Measurements from ENCODE around the gene ALK.

Gene ALK

DNA sequence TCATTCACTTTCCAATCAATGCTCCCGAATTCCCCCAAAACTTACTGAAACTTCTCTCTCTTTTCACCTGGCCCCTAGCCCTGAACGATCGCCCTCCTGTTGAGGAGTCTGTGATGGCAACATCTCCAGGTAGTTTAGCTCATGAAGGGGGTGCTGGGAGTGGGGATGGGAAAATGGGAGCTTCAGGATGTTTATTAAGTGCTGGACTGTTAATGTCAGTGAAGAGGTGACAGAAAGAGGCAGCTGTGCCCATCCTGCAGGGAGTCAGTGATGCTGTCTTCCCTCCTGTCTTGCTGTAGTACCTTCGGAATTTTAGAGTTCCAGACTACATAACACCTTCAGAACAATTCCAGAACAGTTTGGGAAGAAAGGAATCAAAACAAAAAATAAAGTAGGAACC, 308.8 kb downstream of the ALK start:
- Histone ChIP-seq H2BK12ac (ENCODE audit: low read length) (no peak overlapping the region), H3K27me3 (ENCODE audit: control insufficient read depth in 3 of 3, insufficient read depth in 3 of 3, low read depth in 1 of 3, low read length in 3 of 3) (no peaks in the 10 kb centered on the region), H2AK5ac (ENCODE audit: low read depth, low read length) (no peak overlapping the region), H3K36me3 (replicated peaks in 1 of 2; ENCODE audit: control insufficient read depth in 2 of 2, insufficient read depth in 2 of 2, low read length in 2 of 2) (no peaks in the 10 kb centered on the region), H3K9me3 (replicated peaks in 1 of 2; ENCODE audit: control insufficient read depth in 2 of 2, insufficient read depth in 1 of 2, low read depth in 1 of 2, low read length in 2 of 2) (no peaks in the 10 kb centered on the region), H2BK5ac (ENCODE audit: low read length) (no peak overlapping the region), H3K14ac (ENCODE audit: low read length) (no peak overlapping the region), H3K4ac (ENCODE audit: low read length) (no peak overlapping the region), H4K91ac (ENCODE audit: low read depth, low read length, poor library complexity) (no peak overlapping the region), H3K79me1 (ENCODE audit: low read depth, low read length) (no peaks in the 10 kb centered on the region), H3K23ac (ENCODE audit: low read depth, low read length, poor library complexity) (no peak overlapping the region), H2BK120ac (ENCODE audit: low read depth, low read length) (no peak overlapping the region), H3K9ac (ENCODE audit: low read depth, low read length, poor library complexity) (no peak overlapping the region), H2BK15ac (ENCODE audit: low read length) (no peak overlapping the region), H3K4me3 (ENCODE audit: low read length in 2 of 2) (no peak overlapping the region), H4K8ac (ENCODE audit: low read depth, low read length) (no peak overlapping the region), H3K27ac (replicated peaks; ENCODE audit: low read length) (no peak overlapping the region), H3K4me1 (ENCODE audit: control insufficient read depth in 2 of 2, insufficient read depth in 1 of 2, low read depth in 1 of 2, low read length in 2 of 2) (no peaks in the 10 kb centered on the region), H3K18ac (ENCODE audit: low read length) (no peak overlapping the region), H2AFZ (ENCODE audit: low read length) (no peak overlapping the region), H3K4me2 (ENCODE audit: insufficient read depth, low read length, poor library complexity, severe bottlenecking) (no peak overlapping the region)
- no peak for DNase-seq (ENCODE audit: low spot score)
- WGBS, 2 donors (ENCODE audit: extremely low coverage in 2 of 2, insufficient read length in 2 of 2, insufficient replicate concordance in 1 of 2) = no CpG with 5 or more reads among the region's 4 CpGs

DNA sequence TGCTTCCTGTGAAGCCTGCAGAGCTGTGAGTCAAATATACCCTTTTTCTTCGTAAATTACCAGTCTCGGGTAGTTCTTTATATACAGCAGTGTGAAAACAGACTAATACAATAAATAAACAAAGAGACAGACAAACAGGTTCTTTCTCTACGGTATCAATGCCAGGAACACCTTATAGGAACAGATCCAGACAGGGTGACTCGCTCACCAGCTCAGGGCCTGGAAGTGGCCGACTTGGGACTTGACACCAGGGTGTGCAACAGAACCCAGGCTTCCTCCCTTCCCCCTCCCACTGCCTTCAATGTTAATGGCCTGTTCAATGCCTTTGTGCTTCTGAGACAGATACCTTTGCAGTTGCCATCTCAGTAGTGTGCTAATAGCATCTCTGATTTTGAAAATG, 309.5 kb downstream of the ALK start:
- H3K27ac ChIP-seq (replicated peaks; ENCODE audit: low read length) = no peak overlapping the region
- no peak overlapping the region for H2BK5ac ChIP-seq (ENCODE audit: low read length)
- no peak overlapping the region for H3K4ac ChIP-seq (ENCODE audit: low read length)
- no peak overlapping the region for H4K91ac ChIP-seq (ENCODE audit: low read depth, low read length, poor library complexity)
- H2BK120ac ChIP-seq (ENCODE audit: low read depth, low read length) = no peak overlapping the region
- no peak for DNase-seq (ENCODE audit: low spot score)
- no peak overlapping the region for H3K9ac ChIP-seq (ENCODE audit: low read depth, low read length, poor library complexity)
- H3K79me1 ChIP-seq (ENCODE audit: low read depth, low read length) = no peaks in the 10 kb centered on the region
- H3K23ac ChIP-seq (ENCODE audit: low read depth, low read length, poor library complexity) = no peak overlapping the region
- H3K27me3 ChIP-seq (ENCODE audit: control insufficient read depth in 3 of 3, insufficient read depth in 3 of 3, low read depth in 1 of 3, low read length in 3 of 3) = no peaks in the 10 kb centered on the region
- H3K4me2 ChIP-seq (ENCODE audit: insufficient read depth, low read length, poor library complexity, severe bottlenecking) = no peak overlapping the region
- H2AK5ac ChIP-seq (ENCODE audit: low read depth, low read length) = no peak overlapping the region
- no peak overlapping the region for H4K8ac ChIP-seq (ENCODE audit: low read depth, low read length)
- no peak overlapping the region for H3K4me3 ChIP-seq (ENCODE audit: low read length in 2 of 2)
- H2BK12ac ChIP-seq (ENCODE audit: low read length) = no peak overlapping the region
- H3K18ac ChIP-seq (ENCODE audit: low read length) = no peak overlapping the region
- no peak overlapping the region for H2AFZ ChIP-seq (ENCODE audit: low read length)
- no CpG with 5 or more reads among the region's 5 CpGs for WGBS, 2 donors (ENCODE audit: extremely low coverage in 2 of 2, insufficient read length in 2 of 2, insufficient replicate concordance in 1 of 2)
- no peak overlapping the region for H2BK15ac ChIP-seq (ENCODE audit: low read length)
- H3K4me1 ChIP-seq (ENCODE audit: control insufficient read depth in 2 of 2, insufficient read depth in 1 of 2, low read depth in 1 of 2, low read length in 2 of 2) = no peaks in the 10 kb centered on the region
- H3K14ac ChIP-seq (ENCODE audit: low read length) = no peak overlapping the region
- H3K9me3 ChIP-seq (replicated peaks in 1 of 2; ENCODE audit: control insufficient read depth in 2 of 2, insufficient read depth in 1 of 2, low read depth in 1 of 2, low read length in 2 of 2) = no peaks in the 10 kb centered on the region
- H3K36me3 ChIP-seq (replicated peaks in 1 of 2; ENCODE audit: control insufficient read depth in 2 of 2, insufficient read depth in 2 of 2, low read length in 2 of 2) = no peaks in the 10 kb centered on the region

- H3K4me3 ChIP-seq (ENCODE audit: low read length in 2 of 2) = no peak overlapping the region
- H2AFZ ChIP-seq (ENCODE audit: low read length) = no peak overlapping the region
- no peak overlapping the region for H2AK5ac ChIP-seq (ENCODE audit: low read depth, low read length)
- H3K27me3 ChIP-seq (ENCODE audit: control insufficient read depth in 3 of 3, insufficient read depth in 3 of 3, low read depth in 1 of 3, low read length in 3 of 3) = no peaks in the 10 kb centered on the region
- H2BK15ac ChIP-seq (ENCODE audit: low read length) = no peak overlapping the region
- no peaks in the 10 kb centered on the region for H3K9me3 ChIP-seq (replicated peaks in 1 of 2; ENCODE audit: control insufficient read depth in 2 of 2, insufficient read depth in 1 of 2, low read depth in 1 of 2, low read length in 2 of 2)
- H3K14ac ChIP-seq (ENCODE audit: low read length) = no peak overlapping the region
- H4K8ac ChIP-seq (ENCODE audit: low read depth, low read length) = no peak overlapping the region
- DNase-seq (ENCODE audit: low spot score) = no peak
- no peak overlapping the region for H3K18ac ChIP-seq (ENCODE audit: low read length)
- no peak overlapping the region for H2BK120ac ChIP-seq (ENCODE audit: low read depth, low read length)
- no peaks in the 10 kb centered on the region for H3K79me1 ChIP-seq (ENCODE audit: low read depth, low read length)
- no peak overlapping the region for H3K4me2 ChIP-seq (ENCODE audit: insufficient read depth, low read length, poor library complexity, severe bottlenecking)
- no peak overlapping the region for H2BK12ac ChIP-seq (ENCODE audit: low read length)
- H3K9ac ChIP-seq (ENCODE audit: low read depth, low read length, poor library complexity) = no peak overlapping the region
- WGBS, 2 donors (ENCODE audit: extremely low coverage in 2 of 2, insufficient read length in 2 of 2, insufficient replicate concordance in 1 of 2) = no CpG with 5 or more reads among the region's 2 CpGs
- H3K4me1 ChIP-seq (ENCODE audit: control insufficient read depth in 2 of 2, insufficient read depth in 1 of 2, low read depth in 1 of 2, low read length in 2 of 2) = no peaks in the 10 kb centered on the region
- H2BK5ac ChIP-seq (ENCODE audit: low read length) = no peak overlapping the region
- no peak overlapping the region for H3K23ac ChIP-seq (ENCODE audit: low read depth, low read length, poor library complexity)
- no peaks in the 10 kb centered on the region for H3K36me3 ChIP-seq (replicated peaks in 1 of 2; ENCODE audit: control insufficient read depth in 2 of 2, insufficient read depth in 2 of 2, low read length in 2 of 2)
- H3K27ac ChIP-seq (replicated peaks; ENCODE audit: low read length) = no peak overlapping the region
- no peak overlapping the region for H4K91ac ChIP-seq (ENCODE audit: low read depth, low read length, poor library complexity)
- H3K4ac ChIP-seq (ENCODE audit: low read length) = no peak overlapping the region
Measured at GRCh38 chr2:29611261-29611660, 310.1 kb downstream of the ALK start.

DNA sequence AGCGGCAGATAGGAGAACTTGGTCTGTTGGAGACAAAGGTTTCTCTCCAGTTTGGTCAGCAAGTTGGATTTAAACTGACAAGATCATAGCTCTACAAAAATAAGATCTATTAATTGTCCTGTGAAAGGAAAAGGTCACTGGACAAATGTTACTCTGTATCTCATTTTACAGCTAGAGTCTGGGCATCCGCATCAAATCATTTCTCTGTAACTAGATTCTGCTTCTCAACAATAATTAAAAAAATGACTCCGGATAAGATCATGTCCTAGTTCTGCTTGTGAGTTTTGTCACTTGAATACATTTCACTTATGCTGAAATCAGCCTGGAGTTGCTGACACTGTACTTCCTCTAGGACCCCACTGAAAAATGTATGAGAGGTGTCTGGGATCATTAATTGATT, 310.8 kb downstream of the ALK start:
- H2BK12ac ChIP-seq (ENCODE audit: low read length) = no peak overlapping the region
- no peaks in the 10 kb centered on the region for H3K36me3 ChIP-seq (replicated peaks in 1 of 2; ENCODE audit: control insufficient read depth in 2 of 2, insufficient read depth in 2 of 2, low read length in 2 of 2)
- no peak for DNase-seq (ENCODE audit: low spot score)
- H3K4me1 ChIP-seq (ENCODE audit: control insufficient read depth in 2 of 2, insufficient read depth in 1 of 2, low read depth in 1 of 2, low read length in 2 of 2) = no peaks in the 10 kb centered on the region
- no peak overlapping the region for H3K14ac ChIP-seq (ENCODE audit: low read length)
- H3K4me3 ChIP-seq (ENCODE audit: low read length in 2 of 2) = no peak overlapping the region
- H4K8ac ChIP-seq (ENCODE audit: low read depth, low read length) = no peak overlapping the region
- no peak overlapping the region for H2AFZ ChIP-seq (ENCODE audit: low read length)
- no peak overlapping the region for H2AK5ac ChIP-seq (ENCODE audit: low read depth, low read length)
- no peaks in the 10 kb centered on the region for H3K27me3 ChIP-seq (ENCODE audit: control insufficient read depth in 3 of 3, insufficient read depth in 3 of 3, low read depth in 1 of 3, low read length in 3 of 3)
- H2BK5ac ChIP-seq (ENCODE audit: low read length) = no peak overlapping the region
- H3K27ac ChIP-seq (replicated peaks; ENCODE audit: low read length) = no peak overlapping the region
- H3K18ac ChIP-seq (ENCODE audit: low read length) = no peak overlapping the region
- no peak overlapping the region for H3K4me2 ChIP-seq (ENCODE audit: insufficient read depth, low read length, poor library complexity, severe bottlenecking)
- no peaks in the 10 kb centered on the region for H3K9me3 ChIP-seq (replicated peaks in 1 of 2; ENCODE audit: control insufficient read depth in 2 of 2, insufficient read depth in 1 of 2, low read depth in 1 of 2, low read length in 2 of 2)
- H3K79me1 ChIP-seq (ENCODE audit: low read depth, low read length) = no peaks in the 10 kb centered on the region
- H3K9ac ChIP-seq (ENCODE audit: low read depth, low read length, poor library complexity) = no peak overlapping the region
- H4K91ac ChIP-seq (ENCODE audit: low read depth, low read length, poor library complexity) = no peak overlapping the region
- no peak overlapping the region for H2BK15ac ChIP-seq (ENCODE audit: low read length)
- WGBS, 2 donors (ENCODE audit: extremely low coverage in 2 of 2, insufficient read length in 2 of 2, insufficient replicate concordance in 1 of 2) = no CpG with 5 or more reads among the region's 3 CpGs
- no peak overlapping the region for H2BK120ac ChIP-seq (ENCODE audit: low read depth, low read length)
- H3K4ac ChIP-seq (ENCODE audit: low read length) = no peak overlapping the region
- no peak overlapping the region for H3K23ac ChIP-seq (ENCODE audit: low read depth, low read length, poor library complexity)

Data from neuronal stem cell (in vitro differentiated cells).